AG09319 (cell line): ENCODE data around the gene NXT1.

ENCODE experiments used
- DNase-seq: peaks from one replicate; pipeline ENCODE4 v3.0.0-alpha.2; 2010; ENCODE audit warnings: low read depth; ENCODE audit errors: extremely low read depth
- CTCF ChIP-seq: IDR thresholded peaks from 2 replicates; pipeline ENCODE4 v1.5.1; 2011; ENCODE audit warnings: low read depth, mild to moderate bottlenecking, inconsistent platforms, low read length, moderate library complexity

Gene NXT1

GRCh38 chr20:23375827-23376226, 25.2 kb downstream of the NXT1 start:
- no peak for DNase-seq
- no peak for TF ChIP-seq CTCF

- no peak for DNase-seq
- TF ChIP-seq CTCF: no peak
Observed at GRCh38 chr20:23379772-23380171, 29.2 kb downstream of the NXT1 start.

GRCh38 chr20:23381876-23382275, 31.3 kb downstream of the NXT1 start:
- DNase-seq: no peak
- TF ChIP-seq CTCF: no peak

- no peak for TF ChIP-seq CTCF
- DNase-seq: no peak
Observed at GRCh38 chr20:23386304-23387117, 35.9 kb downstream of the NXT1 start.

- no peak for DNase-seq
- TF ChIP-seq CTCF: no peak
Observed at GRCh38 chr20:23387118-23387443, 36.5 kb downstream of the NXT1 start.

GRCh38 chr20:23390091-23390774, 39.6 kb downstream of the NXT1 start:
- TF ChIP-seq CTCF: no peak
- DNase-seq: no peak

- TF ChIP-seq CTCF: no peak
- DNase-seq: no peak
Observed at GRCh38 chr20:23391707-23392310, 41.2 kb downstream of the NXT1 start.
